ENCODE data around the gene NSL1. TPM values are rescaled to one million over a fixed set of nuclear protein-coding genes. Genes with fewer than 3 reads are reported as not detected.

Gene NSL1
- total and polyA plus RNA-seq, 2 experiments from 2014 or later: 41.4 to 44.8 TPM

- no peak for DNase-seq (ENCODE audit: low read depth in 1 of 2, low spot score in 1 of 2)
- no peaks in the 10 kb centered on the region for H3K36me3 ChIP-seq
- H3K27ac ChIP-seq: no peak overlapping the region
- no peak for TF ChIP-seq CTCF (IDR thresholded peaks at IDR 0.05; ENCODE audit: low read depth, low read length)
- H3K27me3 ChIP-seq: no peaks in the 10 kb centered on the region
- H3K9me3 ChIP-seq (ENCODE audit: low read depth): no peaks in the 10 kb centered on the region
- H3K4me1 ChIP-seq (ENCODE audit: low read depth): no peaks in the 10 kb centered on the region
- H3K4me3 ChIP-seq: no peak overlapping the region
Observed at GRCh38 chr1:212680680-212681389, 110.7 kb downstream of the NSL1 start.

- H3K4me1 ChIP-seq (ENCODE audit: low read depth): no peaks in the 10 kb centered on the region
- no peaks in the 10 kb centered on the region for H3K9me3 ChIP-seq (ENCODE audit: low read depth)
- TF ChIP-seq CTCF (IDR thresholded peaks at IDR 0.05; ENCODE audit: low read depth, low read length): no peak
- H3K4me3 ChIP-seq: no peak overlapping the region
- no peak overlapping the region for H3K27ac ChIP-seq
- H3K27me3 ChIP-seq: no peaks in the 10 kb centered on the region
- no peaks in the 10 kb centered on the region for H3K36me3 ChIP-seq
- DNase-seq (ENCODE audit: low read depth in 1 of 2, low spot score in 1 of 2): no peak
Observed at GRCh38 chr1:212678456-212679410, 112.8 kb downstream of the NSL1 start.

GRCh38 chr1:212677573-212677972 is 114.0 kb downstream of the NSL1 start:
- Histone ChIP-seq H3K4me1 (ENCODE audit: low read depth) (no peaks in the 10 kb centered on the region), H3K9me3 (ENCODE audit: low read depth) (no peaks in the 10 kb centered on the region), H3K27ac (no peak overlapping the region), H3K27me3 (no peaks in the 10 kb centered on the region), H3K36me3 (no peaks in the 10 kb centered on the region), H3K4me3 (no peak overlapping the region)
- TF ChIP-seq CTCF (IDR thresholded peaks at IDR 0.05; ENCODE audit: low read depth, low read length): no peak
- no peak for DNase-seq (ENCODE audit: low read depth in 1 of 2, low spot score in 1 of 2)

GRCh38 chr1:212677136-212677535 is 114.4 kb downstream of the NSL1 start:
- Histone ChIP-seq H3K27ac (no peak overlapping the region), H3K9me3 (ENCODE audit: low read depth) (no peaks in the 10 kb centered on the region), H3K36me3 (no peaks in the 10 kb centered on the region), H3K4me1 (ENCODE audit: low read depth) (no peaks in the 10 kb centered on the region), H3K4me3 (no peak overlapping the region), H3K27me3 (no peaks in the 10 kb centered on the region)
- DNase-seq (ENCODE audit: low read depth in 1 of 2, low spot score in 1 of 2): no peak
- no peak for TF ChIP-seq CTCF (IDR thresholded peaks at IDR 0.05; ENCODE audit: low read depth, low read length)

Other genes with a start within 250 kb of the NSL1 start
- 5.4 and 14.2 TPM in 2 replicates for gene ATF3, start 183.0 kb downstream of the NSL1 start, total RNA-seq
- 8.2 and 9.9 TPM in 2 replicates for gene ATF3, start 183.0 kb downstream of the NSL1 start, polyA plus RNA-seq
- gene BATF3, start 91.9 kb downstream of the NSL1 start, total RNA-seq: 1.6 and 1.8 TPM in 2 replicates
- gene BATF3, start 91.9 kb downstream of the NSL1 start, polyA plus RNA-seq: 1.7 and 1.8 TPM in 2 replicates
- 20.8 and 26.4 TPM in 2 replicates for gene TATDN3, start 117 bp upstream of the NSL1 start, total RNA-seq
- gene TATDN3, start 117 bp upstream of the NSL1 start, polyA plus RNA-seq: 18.5 and 27.9 TPM in 2 replicates
- 2.9 TPM in 1 of 2 replicates, not detected in the other for gene SPATA45, start 55.9 kb upstream of the NSL1 start, total RNA-seq
- 0.52 TPM in 1 of 2 replicates, not detected in the other for gene SPATA45, start 55.9 kb upstream of the NSL1 start, polyA plus RNA-seq
- gene FLVCR1, start 66.5 kb upstream of the NSL1 start, total RNA-seq: 9.8 and 11.7 TPM in 2 replicates
- gene FLVCR1, start 66.5 kb upstream of the NSL1 start, polyA plus RNA-seq: 7.8 and 13.6 TPM in 2 replicates
- gene VASH2, start 158.8 kb upstream of the NSL1 start, total RNA-seq: 3.4 and 5.9 TPM in 2 replicates
- 2.8 and 5.8 TPM in 2 replicates for gene VASH2, start 158.8 kb upstream of the NSL1 start, polyA plus RNA-seq
- 36.0 and 41.2 TPM in 2 replicates for gene ANGEL2, start 224.1 kb upstream of the NSL1 start, total RNA-seq
- gene ANGEL2, start 224.1 kb upstream of the NSL1 start, polyA plus RNA-seq: 25.1 and 37.5 TPM in 2 replicates

All from cardiac muscle cell (in vitro differentiated cells and primary cell).